Effector CD8-positive, alpha-beta T cell (primary cell): Measurements from ENCODE around the gene SLC49A4.

Source experiments
- DNase-seq: peaks from one replicate; lab custom pipeline; 2025; lab: John Stamatoyannopoulos, UW

The SLC49A4 gene

GRCh38 chr3:122858373-122858772 lies 63.5 kb downstream of the SLC49A4 start:
- DNase-seq = no peak

GRCh38 chr3:122859021-122859805 lies 64.3 kb downstream of the SLC49A4 start:
- no peak for DNase-seq

- DNase-seq = no peak
Measured at GRCh38 chr3:122862381-122862780, 67.5 kb downstream of the SLC49A4 start.

- no peak for DNase-seq
Measured at GRCh38 chr3:122864498-122864897, 69.6 kb downstream of the SLC49A4 start.

GRCh38 chr3:122868322-122868721 lies 73.5 kb downstream of the SLC49A4 start:
- no peak for DNase-seq

GRCh38 chr3:122873741-122874515 lies 79.1 kb downstream of the SLC49A4 start:
- no peak for DNase-seq

- DNase-seq = no peak
Measured at GRCh38 chr3:122875547-122876127, 80.8 kb downstream of the SLC49A4 start.

- no peak for DNase-seq
Measured at GRCh38 chr3:122880173-122880572, 85.3 kb downstream of the SLC49A4 start.

- DNase-seq = no peak
Measured at GRCh38 chr3:122880624-122881023, 85.8 kb downstream of the SLC49A4 start.

GRCh38 chr3:122882361-122882947 lies 87.6 kb downstream of the SLC49A4 start:
- no peak for DNase-seq

GRCh38 chr3:122886251-122886650 lies 91.4 kb downstream of the SLC49A4 start:
- DNase-seq = no peak

GRCh38 chr3:122886946-122887345 lies 92.1 kb downstream of the SLC49A4 start:
- DNase-seq = no peak

GRCh38 chr3:122890077-122890719 lies 95.3 kb downstream of the SLC49A4 start:
- no peak for DNase-seq

- DNase-seq = no peak
Measured at GRCh38 chr3:122890720-122891220, 95.9 kb downstream of the SLC49A4 start.

- no peak for DNase-seq
Measured at GRCh38 chr3:122892118-122892960, 97.5 kb downstream of the SLC49A4 start.

GRCh38 chr3:122893282-122893681 lies 98.4 kb downstream of the SLC49A4 start:
- no peak for DNase-seq

- DNase-seq = no peak
Measured at GRCh38 chr3:122893754-122894668, 99.1 kb downstream of the SLC49A4 start.

GRCh38 chr3:122898298-122898697 lies 103.4 kb downstream of the SLC49A4 start:
- no peak for DNase-seq

GRCh38 chr3:122902326-122902725 lies 107.5 kb downstream of the SLC49A4 start:
- DNase-seq = no peak

GRCh38 chr3:122903171-122903570 lies 108.3 kb downstream of the SLC49A4 start:
- no peak for DNase-seq
